ENCODE results near the gene ACTN4.
A peak's percentile ranks its signal among the peaks of the same experiment; 100 is the strongest.

Gene ACTN4

DNA sequence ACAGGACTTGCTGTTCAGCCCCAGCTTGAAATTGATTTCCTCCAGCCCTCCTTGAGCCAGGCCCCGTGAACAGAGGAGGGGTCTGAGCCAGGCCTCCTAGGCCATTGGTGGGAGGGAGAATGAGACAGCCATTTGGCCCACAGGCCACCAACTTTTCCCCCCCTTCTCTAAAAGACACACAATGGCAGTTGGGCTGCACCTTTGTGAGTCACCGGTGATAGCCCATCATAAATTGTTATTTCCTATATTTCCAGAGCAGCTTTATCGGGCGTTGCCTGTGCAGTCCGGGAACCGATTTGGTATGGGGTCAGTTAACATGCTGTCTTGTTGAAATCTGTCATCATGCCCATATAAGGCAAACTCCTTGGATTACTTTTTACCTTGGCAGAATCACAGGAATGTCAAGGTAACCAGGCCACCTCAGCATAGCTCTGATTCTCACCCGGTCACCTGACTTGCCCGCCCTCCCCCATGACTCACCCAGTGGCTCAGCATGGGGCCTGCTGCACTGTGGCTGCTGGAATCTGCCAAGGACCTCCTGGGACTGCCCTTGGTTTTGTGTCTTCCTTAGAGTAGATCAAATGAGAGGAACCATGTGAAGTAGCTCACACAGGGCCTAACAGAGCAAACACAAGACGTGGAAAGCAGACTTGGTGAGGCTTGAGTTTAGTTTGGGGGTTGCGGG is 36.1 kb downstream of the ACTN4 start:
- DNase-seq (ENCODE audit: low spot score), result no peak
- TF ChIP-seq, protein P1, sequence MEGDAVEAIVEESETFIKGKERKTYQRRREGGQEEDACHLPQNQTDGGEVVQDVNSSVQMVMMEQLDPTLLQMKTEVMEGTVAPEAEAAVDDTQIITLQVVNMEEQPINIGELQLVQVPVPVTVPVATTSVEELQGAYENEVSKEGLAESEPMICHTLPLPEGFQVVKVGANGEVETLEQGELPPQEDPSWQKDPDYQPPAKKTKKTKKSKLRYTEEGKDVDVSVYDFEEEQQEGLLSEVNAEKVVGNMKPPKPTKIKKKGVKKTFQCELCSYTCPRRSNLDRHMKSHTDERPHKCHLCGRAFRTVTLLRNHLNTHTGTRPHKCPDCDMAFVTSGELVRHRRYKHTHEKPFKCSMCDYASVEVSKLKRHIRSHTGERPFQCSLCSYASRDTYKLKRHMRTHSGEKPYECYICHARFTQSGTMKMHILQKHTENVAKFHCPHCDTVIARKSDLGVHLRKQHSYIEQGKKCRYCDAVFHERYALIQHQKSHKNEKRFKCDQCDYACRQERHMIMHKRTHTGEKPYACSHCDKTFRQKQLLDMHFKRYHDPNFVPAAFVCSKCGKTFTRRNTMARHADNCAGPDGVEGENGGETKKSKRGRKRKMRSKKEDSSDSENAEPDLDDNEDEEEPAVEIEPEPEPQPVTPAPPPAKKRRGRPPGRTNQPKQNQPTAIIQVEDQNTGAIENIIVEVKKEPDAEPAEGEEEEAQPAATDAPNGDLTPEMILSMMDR (IDR thresholded peaks at IDR 0.05; ENCODE audit: extremely low read depth, missing control alignments), result no peak

DNA sequence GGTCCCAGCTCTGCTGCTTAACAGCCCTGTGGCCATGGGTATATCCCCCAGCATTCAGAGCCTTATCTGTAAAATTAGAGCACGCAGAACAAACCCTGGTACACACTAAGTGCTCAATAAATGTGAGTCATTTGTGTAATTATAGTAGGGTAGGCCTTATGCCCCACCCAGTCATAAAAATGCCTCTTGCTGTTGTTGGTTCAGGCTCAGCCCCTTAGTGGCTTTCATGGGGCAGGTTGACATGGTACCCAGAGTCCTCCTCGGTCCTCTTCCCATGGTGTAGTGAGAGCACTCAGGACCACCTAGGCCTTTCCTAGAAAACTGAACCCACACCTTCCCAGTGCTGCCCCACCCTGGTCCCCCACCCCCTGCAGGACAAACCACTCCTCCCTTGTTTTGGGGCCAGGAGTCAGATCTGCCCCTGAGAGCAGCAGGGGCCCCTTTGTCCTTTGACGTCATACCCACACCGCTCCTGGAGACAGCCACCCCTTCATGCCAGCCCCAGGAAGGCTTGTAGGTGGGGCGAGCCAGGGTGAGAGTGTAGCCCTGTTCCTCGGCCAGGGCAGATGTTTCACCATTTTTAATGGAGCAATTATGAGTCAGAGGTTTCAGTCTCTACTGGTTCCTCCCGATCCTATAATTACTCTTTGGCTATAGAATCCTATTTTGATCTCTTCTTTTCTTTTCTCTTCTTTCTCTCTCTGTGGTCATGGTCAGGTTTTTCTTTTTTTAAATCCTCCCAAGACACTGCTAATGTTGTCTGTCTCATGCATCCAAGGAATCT is 36.8 kb downstream of the ACTN4 start:
- no peak for DNase-seq (ENCODE audit: low spot score)
- TF ChIP-seq, protein P1 (IDR thresholded peaks at IDR 0.05; ENCODE audit: extremely low read depth, missing control alignments), result no peak

DNA sequence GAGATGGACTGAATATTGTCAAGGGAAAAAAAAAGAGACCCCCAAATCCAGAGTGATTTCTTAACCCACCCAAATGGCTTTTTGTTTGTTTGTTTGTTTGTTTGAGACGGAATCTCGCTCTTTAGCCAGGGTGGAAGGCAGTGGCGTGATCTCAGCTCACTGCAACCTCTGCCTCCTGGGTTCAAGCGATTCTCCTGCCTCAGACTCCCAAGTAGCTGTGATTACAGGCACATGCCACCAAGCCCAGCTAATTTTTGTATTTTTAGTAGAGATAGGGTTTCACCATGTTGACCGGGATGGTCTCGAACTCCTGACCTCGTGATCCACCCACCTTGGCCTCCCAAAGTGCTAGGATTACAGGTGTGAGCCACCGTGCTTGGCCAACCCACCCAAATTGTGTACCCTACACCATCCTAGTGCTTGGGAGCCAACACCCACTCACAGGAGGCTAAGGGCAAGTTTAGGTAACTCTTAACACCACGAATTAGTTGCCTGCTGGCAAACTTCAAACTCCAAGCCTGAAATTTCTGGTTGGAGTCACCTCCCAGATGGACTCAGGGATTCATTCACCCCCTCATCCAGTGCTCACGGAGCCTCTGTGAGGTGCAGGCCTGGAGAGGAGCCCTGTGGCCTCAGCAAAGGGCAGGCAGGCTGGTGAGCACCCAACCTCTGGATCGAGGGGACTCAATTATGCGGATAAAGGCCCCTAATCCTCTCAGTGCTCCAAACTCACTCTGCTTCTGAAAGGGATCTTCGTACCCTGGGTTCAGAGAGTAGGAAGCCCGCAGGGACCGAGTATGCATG is 37.6 kb downstream of the ACTN4 start:
- no peak for DNase-seq (ENCODE audit: low spot score)

DNA sequence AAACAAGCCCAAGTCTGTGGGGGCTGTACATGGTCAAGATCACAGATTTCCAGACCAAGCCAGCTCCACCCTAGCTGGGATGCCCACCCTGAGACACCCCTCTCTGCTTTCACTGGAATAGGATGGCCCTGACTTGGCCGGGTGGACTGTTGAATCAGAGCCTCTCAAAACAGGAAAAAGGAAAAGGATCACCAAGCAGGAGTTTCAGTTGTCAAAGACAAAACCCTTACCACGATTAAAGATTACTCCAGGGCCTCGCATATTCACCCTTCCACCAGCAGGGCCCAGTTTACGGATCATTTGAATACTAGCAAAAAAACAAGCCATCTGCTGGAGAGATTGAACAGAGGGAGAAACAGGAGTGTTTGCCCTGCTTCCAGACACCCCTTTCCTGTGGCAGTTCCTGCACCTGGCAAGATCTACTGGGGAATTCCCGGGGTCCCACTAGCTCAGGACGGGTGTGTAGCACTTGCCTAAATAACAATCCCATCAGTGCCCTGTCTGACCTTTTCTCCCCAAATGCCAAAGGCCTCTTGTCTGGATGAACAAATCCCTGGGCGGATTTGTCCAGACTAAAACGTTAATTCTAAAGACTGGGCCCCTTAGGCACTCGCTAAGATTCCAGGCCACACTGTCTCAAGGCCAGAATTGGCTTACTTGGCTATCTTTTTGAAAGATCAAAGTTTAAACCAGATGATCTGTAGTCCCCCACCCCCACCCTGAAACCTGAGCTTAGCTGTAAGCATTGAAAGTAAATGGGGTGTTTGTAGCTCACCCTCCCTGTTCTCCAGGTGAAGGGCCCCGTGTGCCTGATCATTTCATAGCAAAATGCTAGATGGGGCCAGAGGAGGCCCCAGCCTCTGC is 38.4 kb downstream of the ACTN4 start:
- TF ChIP-seq, protein P1 (IDR thresholded peaks at IDR 0.05; ENCODE audit: extremely low read depth, missing control alignments), result no peak
- no peak for DNase-seq (ENCODE audit: low spot score)

More for the DNA sequence above, 37.6 kb downstream of the ACTN4 start:
- TF ChIP-seq, protein P1 (IDR thresholded peaks at IDR 0.05; ENCODE audit: extremely low read depth, missing control alignments), result no peak

DNA sequence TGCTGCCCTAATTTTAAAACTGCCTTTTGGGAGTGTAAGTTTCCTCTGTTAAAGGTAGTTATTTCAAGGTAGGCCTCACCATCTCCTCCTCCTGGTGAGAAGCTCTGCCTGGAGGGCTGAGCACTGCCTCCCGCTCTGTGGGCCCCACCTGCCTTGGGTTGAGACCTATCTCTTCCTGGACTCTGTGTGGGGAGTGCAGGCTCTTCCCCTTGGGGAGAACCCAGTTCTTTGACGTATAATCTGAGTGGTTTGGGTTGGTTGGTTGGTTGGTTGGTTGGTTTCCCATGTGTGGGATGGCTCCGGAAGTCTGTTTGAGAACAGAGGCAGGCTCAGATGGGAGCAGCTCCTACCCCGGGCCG is 39.1 kb downstream of the ACTN4 start:
- peak; percentile 63 for DNase-seq (ENCODE audit: low spot score)
- TF ChIP-seq, protein P1 (IDR thresholded peaks at IDR 0.05; ENCODE audit: extremely low read depth, missing control alignments), result no peak

DNA sequence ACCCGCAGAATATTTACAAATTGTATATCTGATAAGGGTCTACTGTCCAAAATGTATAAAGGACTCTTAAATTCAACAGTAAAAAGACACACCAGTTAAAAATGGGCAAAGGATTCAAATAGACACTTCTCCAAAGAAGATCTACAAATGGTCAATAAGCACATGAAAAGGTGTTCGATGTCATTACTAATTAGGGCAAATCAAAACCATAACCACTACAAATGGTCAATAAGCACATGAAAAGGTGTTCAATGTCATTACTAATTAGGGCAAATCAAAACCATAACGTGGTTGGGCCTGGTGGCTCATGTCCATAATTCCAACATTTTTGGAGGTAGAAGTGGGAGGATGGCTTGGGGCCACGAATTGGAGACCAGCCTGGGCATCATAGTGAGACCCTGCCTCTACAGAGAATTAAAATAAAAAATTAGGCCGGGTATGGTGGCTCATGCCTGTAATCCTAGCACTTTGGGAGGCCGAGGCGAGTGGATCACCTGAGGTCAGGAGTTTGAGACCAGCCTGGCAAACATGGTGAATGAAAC is 40.5 kb downstream of the ACTN4 start:
- TF ChIP-seq, protein P1 (IDR thresholded peaks at IDR 0.05; ENCODE audit: extremely low read depth, missing control alignments), result no peak
- DNase-seq (ENCODE audit: low spot score), result no peak

Data from GM20000 (cell line).